HCT116 (cell line): ENCODE measurements around the gene POLR1B. TPM values are rescaled to one million over a fixed set of nuclear protein-coding genes. Genes with fewer than 3 reads are reported as not detected.

Source experiments
- ATAC-seq: fragments of 200-7000 bp; cut with Tn5 transposase; 2 replicates; pipeline ENCODE4 v1.9.1; 2020; ENCODE audit warnings: mild to moderate bottlenecking, moderate library complexity
- BruUV-seq: library from RNA; stranded (reverse); fragments of 400-500 nt; replicated peaks from 2 replicates; lab custom pipeline; 2021; lab: Mats Ljungman, UMichigan
- CTCF ChIA-PET: fragments of 300-600 bp; sonication (Branson Sonifier 250); formaldehyde crosslinking; loops from one replicate; lab custom pipeline; 2021; ENCODE audit warnings: antibody characterized with exemption; lab: Charles Lee
- POLR2A ChIA-PET: fragments of 300-600, 350-600 bp; sonication (Branson Sonifier 250); formaldehyde crosslinking; loops from one replicate; lab custom pipeline; 2021; ENCODE audit warnings: antibody characterized with exemption; lab: Charles Lee
- RAD21 ChIA-PET, 2 experiments: fragments of 300-600 bp; sonication (Branson Sonifier 250); formaldehyde crosslinking; loops; one replicate each; lab custom pipeline; 2023; ENCODE audit warnings: low total read pairs in 2 of 2; ENCODE audit not compliant: uncharacterized antibody in 2 of 2, unreplicated experiment in 2 of 2, low non-redundant PET in 1 of 2; lab: Charles Lee
- DNase-seq: peaks from one replicate; pipeline ENCODE4 v3.0.0-alpha.2; 2010; ENCODE audit warnings: low read depth, low spot score
- H2AFZ ChIP-seq: fragments of 200-600 bp; shearing (Covaris generic), sonication (generic); 2 replicates; pipeline ENCODE4 v1.6.1; 2017; ENCODE audit warnings: low read depth, mixed run types, mixed read lengths, antibody characterized with exemption, low read length; ENCODE audit not compliant: poor library complexity, severe bottlenecking
- H3K27ac ChIP-seq: 2 replicates; pipeline ENCODE4 v1.5.1; 2012; ENCODE audit warnings: low read depth, low read length
- H3K27me3 ChIP-seq: fragments of 200-600 bp; sonication (generic); 2 replicates; pipeline ENCODE4 v1.6.1; 2016; ENCODE audit warnings: mixed run types, low read length, mixed read lengths; ENCODE audit not compliant: insufficient read depth
- H3K36me3 ChIP-seq, 2 experiments: fragments of 200-500 bp in 1 of 2; fragments of 200-600 bp in 1 of 2; sonication (Bioruptor generic) in 1 of 2; sonication (generic) in 1 of 2; 2 replicates each; pipeline versions ENCODE4 v1.5.1 to v1.6.1; 2014 to 2016; ENCODE audit warnings: low read length in 2 of 2, inconsistent platforms in 1 of 2, mixed read lengths in 1 of 2, mixed run types in 1 of 2; ENCODE audit not compliant: insufficient read depth in 2 of 2, control insufficient read depth in 1 of 2
- H3K4me1 ChIP-seq, 2 experiments: fragments of 200-600 bp in 1 of 2; sonication (generic) in 1 of 2; 2 replicates each; pipeline versions ENCODE4 v1.5.1 to v1.6.1; 2012 to 2017; ENCODE audit warnings: low read length in 2 of 2, inconsistent platforms in 1 of 2, mild to moderate bottlenecking in 1 of 2, mixed read lengths in 1 of 2, mixed run types in 1 of 2, moderate library complexity in 1 of 2; ENCODE audit not compliant: insufficient read depth in 2 of 2, control insufficient read depth in 1 of 2
- H3K4me2 ChIP-seq: fragments of 200-600 bp; sonication (generic); 2 replicates; pipeline ENCODE4 v1.6.1; 2017; ENCODE audit warnings: mixed run types, low read length, mixed read lengths
- H3K4me3 ChIP-seq, 2 experiments: fragments of 200-600 bp in 1 of 2; sonication (generic) in 1 of 2; replicated peaks in 1 of 2; 2 replicates each; pipeline ENCODE4 v1.5.1; 2011 to 2016; ENCODE audit warnings: low read length in 2 of 2, control low read depth in 1 of 2, low read depth in 1 of 2, mild to moderate bottlenecking in 1 of 2, mixed read lengths in 1 of 2, mixed run types in 1 of 2
- H3K79me2 ChIP-seq: fragments of 200-600 bp; sonication (generic); 2 replicates; pipeline ENCODE4 v1.6.1; 2017; ENCODE audit warnings: mild to moderate bottlenecking, mixed run types, low read length, moderate library complexity, mixed read lengths; ENCODE audit not compliant: insufficient read depth
- H3K9ac ChIP-seq: fragments of 200-600 bp; sonication (generic); 2 replicates; pipeline ENCODE4 v1.6.1; 2016; ENCODE audit warnings: low read length, mixed read lengths
- H3K9me2 ChIP-seq: fragments of 200-600 bp; sonication (generic), shearing (Covaris generic); 2 replicates; pipeline ENCODE4 v1.6.1; 2017; ENCODE audit warnings: mixed run types, mild to moderate bottlenecking, moderate library complexity; ENCODE audit not compliant: insufficient read depth
- H3K9me3 ChIP-seq, 2 experiments: fragments of 200-500 bp in 1 of 2; fragments of 200-600 bp in 1 of 2; sonication (Bioruptor generic) in 1 of 2; sonication (generic) in 1 of 2; 2 replicates each; pipeline ENCODE4 v1.6.1; 2014 to 2017; ENCODE audit warnings: low read length in 2 of 2, mixed read lengths in 2 of 2, inconsistent platforms in 1 of 2, low read depth in 1 of 2, mild to moderate bottlenecking in 1 of 2, mixed run types in 1 of 2, moderate library complexity in 1 of 2; ENCODE audit not compliant: control insufficient read depth in 1 of 2, insufficient read depth in 1 of 2
- H4K20me1 ChIP-seq: fragments of 200-600 bp; sonication (generic), shearing (Covaris generic); 2 replicates; pipeline ENCODE4 v1.6.1; 2017; ENCODE audit warnings: mixed run types, mild to moderate bottlenecking, moderate library complexity; ENCODE audit not compliant: insufficient read depth
- ATF3 ChIP-seq: IDR thresholded peaks from 2 replicates; pipeline ENCODE4 v1.6.1; 2012
- CTCF ChIP-seq, 3 experiments: fragments of 200-600 bp in 1 of 3; sonication (generic) in 1 of 3; IDR thresholded peaks in 2 of 3; conservative IDR thresholded peaks in 1 of 3; 2 replicates each; pipeline ENCODE4 v1.5.1; 2012 to 2017; ENCODE audit warnings: low read depth in 2 of 3, low read length in 2 of 3, antibody characterized with exemption in 1 of 3, borderline replicate concordance in 1 of 3, control low read depth in 1 of 3, mild to moderate bottlenecking in 1 of 3, mixed read lengths in 1 of 3, mixed run types in 1 of 3, moderate library complexity in 1 of 3; ENCODE audit not compliant: insufficient read depth in 1 of 3
- EGR1 ChIP-seq: IDR thresholded peaks from 2 replicates; pipeline ENCODE4 v1.6.1; 2012; ENCODE audit warnings: low read depth
- EZH2phosphoT487 ChIP-seq: fragments of 200-600 bp; IDR thresholded peaks from 2 replicates; pipeline ENCODE4 v1.6.1; 2018; ENCODE audit warnings: antibody characterized with exemption, borderline replicate concordance
- JUND ChIP-seq: IDR thresholded peaks from 2 replicates; pipeline ENCODE4 v1.6.1; 2012
- MAX ChIP-seq: IDR thresholded peaks from 2 replicates; pipeline ENCODE4 v1.6.1; 2012
- RAD21 ChIP-seq: IDR thresholded peaks from 2 replicates; pipeline ENCODE4 v1.6.1; 2012; ENCODE audit warnings: low read depth, mild to moderate bottlenecking
- REST ChIP-seq: IDR thresholded peaks from 2 replicates; pipeline ENCODE4 v1.6.1; 2012; ENCODE audit warnings: low read depth
- YY1 ChIP-seq: IDR thresholded peaks from 2 replicates; pipeline ENCODE4 v1.6.1; 2011; ENCODE audit warnings: low read length, low read depth, moderate library complexity, mild to moderate bottlenecking; ENCODE audit not compliant: insufficient replicate concordance; ENCODE audit errors: extremely low read depth
- ZFX ChIP-seq: fragments of 450-650 bp; IDR thresholded peaks from 2 replicates; pipeline ENCODE4 v1.6.1; 2017
- intact Hi-C: fragments of 100-400 bp; cut with micrococcal nuclease; formaldehyde crosslinking; loops from 2 replicates; pipeline ENCODE4 v1.10.0; 2022
- total RNA-seq: library from RNA; stranded (reverse); gene quantifications from one replicate; pipeline ENCODE4 v1.2.1, GENCODE V29; 2021; ENCODE audit not compliant: unreplicated experiment

Gene POLR1B
- total RNA-seq, 1 experiment from 2014 or later, result 57.7 TPM

DNA sequence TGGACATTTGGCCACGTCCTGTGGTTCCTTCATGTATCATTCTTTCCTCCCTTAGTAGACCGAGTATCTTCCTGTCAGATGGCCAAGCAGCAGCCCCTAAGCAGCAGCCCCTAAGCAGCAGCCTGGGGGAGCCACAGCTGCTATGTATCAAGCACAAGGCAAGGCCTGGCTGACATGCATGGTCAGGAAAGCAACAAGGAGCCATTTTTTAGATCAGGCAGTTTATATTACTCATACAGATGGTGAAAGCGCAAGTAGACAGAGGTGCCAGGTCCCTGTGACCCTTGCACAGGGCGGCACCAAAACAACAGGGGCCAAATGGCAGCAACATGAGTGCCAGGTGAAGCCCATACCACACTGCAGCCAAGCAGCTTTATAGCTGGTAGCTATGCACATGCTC lies 64.3 kb downstream of the POLR1B start:
- Histone ChIP-seq H3K9me2 (no peaks in the 10 kb centered on the region), H4K20me1 (no peaks in the 10 kb centered on the region), H3K4me1 (0 out of 4 replicates have a peak, but pooled peaks cover 0 to 3% of the 10 kb centered on the region in 2 experiments), H3K27ac (no peak overlapping the region), H2AFZ (no peak overlapping the region), H3K4me3 (no peak overlapping the region), H3K27me3 (no peaks in the 10 kb centered on the region), H3K9me3 (no peaks in the 10 kb centered on the region), H3K4me2 (no peak overlapping the region), H3K36me3 (no peaks in the 10 kb centered on the region), H3K79me2 (no peaks in the 10 kb centered on the region), H3K9ac (no peak overlapping the region)
- RAD21 ChIA-PET, result no interaction called here
- no TSS peak for BruUV-seq
- TF ChIP-seq CTCF (IDR thresholded peaks at IDR 0.05 in 2 of 3, conservative IDR thresholded peaks at IDR 0.05 in 1 of 3; ENCODE audit: borderline replicate concordance in 1 of 3, insufficient read depth in 1 of 3, low read depth in 2 of 3, low read length in 2 of 3), result no peak
- TF ChIP-seq ATF3, result no peak
- no peak for TF ChIP-seq JUND
- intact Hi-C loops, result no loop called here
- POLR2A ChIA-PET, result no interaction called here
- CTCF ChIA-PET, result interaction anchor here (1.1 kb wide), 1 partner anchor 23 kb away, joined by 3 read pairs; no protein-coding TSS in a partner anchor
- no peak for ATAC-seq
- DNase-seq, result no peak

DNA sequence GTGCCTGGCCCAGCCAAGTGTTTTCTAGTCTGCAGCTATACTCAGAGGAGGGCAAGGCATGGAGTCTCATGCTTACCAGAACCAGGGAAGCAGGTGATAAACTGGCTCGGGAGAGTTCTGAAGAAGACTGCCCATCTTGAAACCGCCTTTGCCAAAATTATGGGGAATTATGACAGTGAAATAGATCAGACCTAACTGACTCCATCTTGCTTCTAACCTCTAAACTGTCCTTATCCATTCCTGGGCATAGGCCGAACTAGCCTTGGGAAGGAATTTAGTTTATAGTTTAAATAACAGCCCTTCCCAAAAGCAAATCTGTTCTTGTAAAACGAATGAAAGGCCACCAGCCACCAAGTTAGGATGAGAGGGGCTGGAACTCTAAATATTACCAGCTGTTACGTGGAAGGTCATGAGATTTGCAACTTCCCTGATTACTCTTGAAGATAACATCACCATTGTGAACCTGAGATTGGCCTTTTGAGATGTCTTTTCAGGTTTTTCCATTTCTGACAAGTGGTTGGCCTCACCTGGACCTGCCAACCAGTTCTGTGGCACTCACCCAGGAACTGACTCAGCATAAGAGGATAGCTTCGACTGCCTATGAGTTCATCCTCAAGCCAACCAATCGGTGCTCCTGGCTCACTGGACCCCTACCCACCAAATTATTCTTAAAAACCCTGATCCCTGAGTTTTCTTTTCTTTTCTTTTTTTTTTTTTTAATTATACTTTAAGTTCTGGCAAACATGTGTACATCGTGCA lies 65.6 kb downstream of the POLR1B start:
- Histone ChIP-seq H3K27me3 (no peaks in the 10 kb centered on the region), H3K36me3 (no peaks in the 10 kb centered on the region), H3K27ac (no peak overlapping the region), H3K4me2 (no peak overlapping the region), H3K4me1 (0 out of 4 replicates have a peak, but pooled peaks cover 0 to 3% of the 10 kb centered on the region in 2 experiments), H3K9ac (no peak overlapping the region), H4K20me1 (no peaks in the 10 kb centered on the region), H3K9me3 (no peaks in the 10 kb centered on the region), H3K4me3 (no peak overlapping the region), H3K79me2 (no peaks in the 10 kb centered on the region), H2AFZ (no peak overlapping the region), H3K9me2 (no peaks in the 10 kb centered on the region)
- CTCF ChIA-PET, result interaction anchor here (0.8 to 1.1 kb wide), 2 partner anchors 19 to 21 kb away, joined by 3 to 4 read pairs; no protein-coding TSS in a partner anchor
- ATAC-seq, result no peak
- BruUV-seq, result no TSS peak
- POLR2A ChIA-PET, result interaction anchor here (1.1 kb wide), 1 partner anchor 23 kb away, joined by 4 read pairs; no protein-coding TSS in a partner anchor
- intact Hi-C loops, result no loop called here
- RAD21 ChIA-PET, result no interaction called here
- DNase-seq, result no peak
- TF ChIP-seq REST, result no peak
- TF ChIP-seq EGR1, result no peak
- TF ChIP-seq YY1, result no peak
- TF ChIP-seq ZFX, result no peak
- TF ChIP-seq MAX, result no peak
- TF ChIP-seq ATF3, result no peak
- no peak for TF ChIP-seq EZH2phosphoT487
- no peak for TF ChIP-seq RAD21
- no peak for TF ChIP-seq JUND
